Hepatic stellate cell (primary cell): Measurements from ENCODE around the gene GPR35.

Experiments used
- DNase-seq: peaks from one replicate; pipeline ENCODE4 v3.0.0; 2011; ENCODE audit warnings: low spot score

Gene GPR35

DNA sequence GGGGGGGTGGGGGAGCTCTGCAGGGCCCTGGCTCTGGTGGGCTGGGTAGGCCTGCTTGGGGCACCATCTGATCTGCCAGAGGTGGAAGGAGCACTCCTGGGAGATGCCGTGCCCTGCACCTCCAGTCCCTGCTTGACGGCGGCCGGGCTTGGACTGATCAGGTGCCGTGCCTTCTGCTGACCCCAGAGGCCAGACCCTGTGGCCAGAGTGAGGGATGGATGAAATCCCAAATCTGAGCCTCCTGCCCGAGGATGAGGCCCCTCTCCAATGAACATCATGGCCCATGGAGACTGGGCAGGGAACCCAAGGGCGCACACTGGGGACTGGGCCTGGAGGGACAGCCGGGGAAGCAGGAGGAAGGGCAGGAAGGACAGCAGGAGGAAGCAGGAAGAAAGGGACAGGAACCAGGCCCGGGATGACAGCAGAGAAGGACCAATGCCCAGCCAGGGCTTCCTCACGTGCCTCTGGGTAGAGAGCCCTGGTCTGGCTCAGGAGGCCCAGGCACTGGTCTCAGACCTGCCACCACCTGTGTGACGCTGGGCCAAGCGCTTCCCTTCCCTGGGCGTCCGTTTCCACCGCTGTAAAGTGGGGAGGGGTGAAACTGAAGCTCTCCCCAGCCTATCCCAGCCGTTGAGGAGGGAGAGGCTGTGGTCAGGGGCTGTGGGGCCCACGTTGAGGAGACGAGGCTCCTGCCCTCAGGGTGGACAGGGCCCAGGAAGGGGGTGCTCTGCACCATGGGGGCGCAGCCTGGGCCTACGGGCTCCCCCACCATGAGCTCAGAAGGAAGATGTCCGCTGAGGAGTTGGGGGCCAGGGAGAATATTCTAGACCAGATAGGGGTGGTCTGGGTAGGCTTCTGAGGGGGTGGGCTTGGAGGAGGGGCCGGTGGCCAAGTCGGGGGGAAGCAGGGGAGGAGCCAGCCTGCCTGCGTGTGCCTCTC is 1.0 kb upstream of the GPR35 start:
- no peak for DNase-seq

DNA sequence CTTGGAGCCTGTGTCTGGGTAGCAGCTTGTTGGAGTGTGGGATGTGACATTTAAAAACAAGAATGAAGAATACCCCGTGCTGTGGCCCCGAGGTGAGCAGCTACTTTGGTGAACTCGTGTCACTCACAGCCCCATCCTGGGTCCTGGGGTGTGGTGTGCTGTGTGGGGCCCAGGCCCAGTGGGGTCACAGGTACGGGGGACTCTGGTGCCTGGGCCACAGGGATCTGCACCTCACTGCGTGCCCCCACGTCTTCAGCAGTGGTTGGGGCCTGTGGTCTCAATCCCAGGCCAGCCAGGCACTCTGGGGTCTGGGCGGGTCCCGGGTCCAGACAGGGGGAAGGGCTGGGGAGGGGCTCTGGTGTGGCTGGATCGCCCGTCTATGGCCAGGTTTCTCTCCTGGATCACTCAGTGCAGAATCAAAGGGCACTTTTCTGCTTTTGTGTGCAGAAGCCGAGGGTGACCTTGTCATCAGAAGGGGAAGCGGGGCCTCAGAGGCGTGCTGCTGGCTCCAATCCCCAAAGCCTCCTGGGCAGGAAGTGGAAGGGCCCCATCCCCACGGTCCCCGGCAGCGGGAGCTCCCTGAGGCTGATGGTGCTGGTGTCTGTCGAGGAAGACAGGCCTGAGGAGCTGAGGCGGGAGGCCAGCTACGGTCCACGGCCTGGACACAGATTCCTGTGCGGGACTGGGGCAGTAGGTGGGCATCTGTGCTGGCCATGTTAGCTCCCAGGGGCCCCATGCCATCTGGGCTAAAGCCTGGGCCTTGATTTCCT is 1.4 kb downstream of the GPR35 start:
- DNase-seq = no peak

- DNase-seq = no peak
These were observed 2.6 kb downstream of the GPR35 start for GRCh38 chr2:240627736-240628506.

- no peak for DNase-seq
These were observed 3.2 kb downstream of the GPR35 start for GRCh38 chr2:240628507-240628807.

DNA sequence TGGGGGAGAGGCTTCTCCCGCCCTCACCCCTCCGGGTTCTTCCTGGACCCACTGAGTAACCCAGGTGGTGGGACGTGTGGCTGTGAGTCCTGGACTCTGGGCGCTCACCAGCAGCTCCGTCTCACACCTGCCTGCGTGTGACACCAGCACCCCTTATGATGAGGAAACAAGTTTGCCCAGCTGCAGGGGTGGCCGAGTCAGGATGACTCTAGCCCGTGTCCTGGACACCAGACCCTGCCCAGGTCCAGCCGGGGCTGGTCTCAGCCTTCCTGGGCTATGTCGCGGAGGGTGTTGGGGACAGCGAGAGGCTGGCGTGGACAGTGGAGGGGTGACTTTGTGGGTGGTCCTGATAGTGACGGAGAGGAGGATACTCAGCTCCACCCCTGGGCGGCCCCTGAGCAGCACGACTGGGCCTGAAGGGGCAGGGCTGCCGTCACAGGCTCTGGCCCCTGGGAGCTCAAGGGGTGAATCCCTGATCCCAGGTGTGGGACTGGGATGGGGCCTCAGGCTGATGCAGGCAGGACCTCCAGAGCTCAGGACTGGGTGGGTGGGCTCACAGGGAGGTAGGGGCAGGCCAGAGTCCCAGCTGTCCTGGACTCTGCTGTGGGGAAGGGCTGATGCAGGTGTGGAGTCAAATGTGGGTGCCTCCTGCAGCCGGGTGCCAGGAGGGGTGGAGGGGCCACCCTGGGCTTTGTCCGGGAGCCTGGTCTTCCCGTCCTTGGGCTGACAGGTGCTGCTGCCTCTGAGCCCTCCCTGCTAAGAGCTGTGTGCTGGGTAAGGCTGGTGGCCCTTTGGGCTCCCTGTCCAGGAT is 3.7 kb downstream of the GPR35 start:
- no peak for DNase-seq

DNA sequence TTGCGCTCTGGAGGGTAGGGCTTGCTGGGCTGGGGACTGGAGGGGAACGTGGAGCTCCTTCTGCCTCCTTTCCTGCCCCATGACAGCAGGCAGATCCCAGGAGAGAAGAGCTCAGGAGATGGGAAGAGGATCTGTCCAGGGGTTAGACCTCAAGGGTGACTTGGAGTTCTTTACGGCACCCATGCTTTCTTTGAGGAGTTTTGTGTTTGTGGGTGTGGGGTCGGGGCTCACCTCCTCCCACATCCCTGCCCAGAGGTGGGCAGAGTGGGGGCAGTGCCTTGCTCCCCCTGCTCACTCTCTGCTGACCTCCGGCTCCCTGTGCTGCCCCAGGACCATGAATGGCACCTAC is 4.3 kb downstream of the GPR35 start:
- no peak for DNase-seq

GRCh38 chr2:240629968-240630770 is 4.9 kb downstream of the GPR35 start:
- DNase-seq = no peak

DNA sequence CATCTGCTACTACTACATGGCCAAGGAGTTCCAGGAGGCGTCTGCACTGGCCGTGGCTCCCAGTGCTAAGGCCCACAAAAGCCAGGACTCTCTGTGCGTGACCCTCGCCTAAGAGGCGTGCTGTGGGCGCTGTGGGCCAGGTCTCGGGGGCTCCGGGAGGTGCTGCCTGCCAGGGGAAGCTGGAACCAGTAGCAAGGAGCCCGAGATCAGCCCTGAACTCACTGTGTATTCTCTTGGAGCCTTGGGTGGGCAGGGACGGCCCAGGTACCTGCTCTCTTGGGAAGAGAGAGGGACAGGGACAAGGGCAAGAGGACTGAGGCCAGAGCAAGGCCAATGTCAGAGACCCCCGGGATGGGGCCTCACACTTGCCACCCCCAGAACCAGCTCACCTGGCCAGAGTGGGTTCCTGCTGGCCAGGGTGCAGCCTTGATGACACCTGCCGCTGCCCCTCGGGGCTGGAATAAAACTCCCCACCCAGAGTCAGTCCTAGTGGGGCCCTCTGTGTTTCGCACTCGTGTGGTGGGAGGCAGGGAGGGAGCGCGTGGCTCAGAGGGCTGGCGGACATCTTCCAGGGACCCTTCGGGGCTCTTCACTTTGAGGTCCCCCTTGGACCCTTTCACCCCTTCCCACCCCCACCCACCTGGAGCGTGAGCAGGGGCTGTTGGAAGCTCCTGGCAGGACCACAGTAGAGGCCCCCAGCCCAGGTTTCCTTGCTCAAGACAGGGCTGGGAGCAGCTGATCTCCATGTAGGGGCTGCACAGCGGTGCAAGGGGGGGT is 5.7 kb downstream of the GPR35 start:
- no peak for DNase-seq

- no peak for DNase-seq
These were observed 6.4 kb downstream of the GPR35 start for GRCh38 chr2:240631548-240632305.

- no peak for DNase-seq
These were observed 7.0 kb downstream of the GPR35 start for GRCh38 chr2:240632306-240632721.

DNA sequence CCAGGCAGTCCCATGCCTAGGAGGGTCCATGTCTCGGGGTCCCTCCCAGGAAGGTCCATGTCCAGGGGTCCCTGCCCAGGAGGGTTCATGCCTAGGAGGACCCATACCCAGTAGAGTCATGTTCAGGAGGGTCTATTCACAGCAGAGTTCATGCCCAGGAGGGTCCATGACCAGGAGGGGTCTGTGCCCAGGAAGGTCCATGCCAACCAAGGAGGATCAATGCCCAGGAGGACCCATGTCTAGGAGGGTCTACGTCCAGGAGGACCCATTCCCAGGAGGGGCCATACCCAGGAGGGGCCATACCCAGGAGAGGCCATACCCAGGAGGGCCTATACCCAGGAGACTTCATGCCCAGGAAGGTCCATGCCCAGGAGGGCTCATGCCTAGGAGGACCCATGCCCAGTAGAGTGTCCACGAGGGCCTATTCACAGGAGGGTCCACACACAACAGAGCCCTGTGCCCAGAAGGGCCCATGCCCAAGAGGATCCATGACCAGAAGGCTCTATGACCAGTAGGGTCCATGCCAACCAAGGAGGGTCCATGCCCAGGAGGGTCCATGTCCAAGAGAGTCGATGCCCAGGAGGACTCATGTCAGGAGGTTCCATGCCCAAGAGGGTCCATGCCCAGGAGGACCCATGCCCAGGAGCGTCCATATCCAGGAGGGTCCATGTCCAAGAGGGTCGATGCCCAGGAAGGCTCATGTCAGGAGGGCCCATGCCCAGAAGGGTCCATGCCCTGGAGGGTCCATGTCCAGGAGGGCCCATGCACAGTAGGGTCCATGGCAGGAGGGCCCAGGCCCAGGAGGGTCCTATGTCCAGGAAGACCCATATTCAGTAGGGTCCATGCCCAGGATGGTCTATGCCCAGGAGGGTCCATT is 10.1 kb downstream of the GPR35 start:
- no peak for DNase-seq

DNA sequence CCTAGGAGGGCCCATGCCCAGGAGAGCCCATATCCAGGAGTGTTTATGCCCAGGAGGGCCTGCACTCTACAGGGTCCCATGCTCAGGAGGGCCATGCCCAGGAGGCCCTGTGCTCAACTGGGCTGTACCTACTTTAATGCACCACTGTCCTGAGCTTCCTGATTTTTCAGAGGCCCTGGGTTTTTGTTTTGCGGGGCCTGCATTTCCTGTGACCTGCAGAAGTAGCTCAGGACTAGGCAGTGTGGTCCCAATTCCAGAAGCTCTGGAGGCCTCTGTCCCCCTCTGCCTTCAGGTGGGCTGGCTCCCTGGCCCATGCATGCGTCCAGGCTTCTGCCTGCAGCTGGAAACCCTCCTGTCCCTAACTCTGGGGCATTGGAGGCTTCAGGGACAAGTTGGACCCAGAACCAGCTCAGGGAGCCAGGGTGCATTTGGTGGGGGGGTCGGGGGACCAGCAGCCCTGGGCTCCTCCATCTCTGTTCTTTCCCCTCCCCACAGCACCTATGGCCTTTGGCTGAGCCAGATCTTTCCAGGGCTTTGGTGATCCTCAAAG is 10.8 kb downstream of the GPR35 start:
- DNase-seq = no peak

- DNase-seq = no peak
These were observed 11.4 kb downstream of the GPR35 start for GRCh38 chr2:240636563-240637115.

DNA sequence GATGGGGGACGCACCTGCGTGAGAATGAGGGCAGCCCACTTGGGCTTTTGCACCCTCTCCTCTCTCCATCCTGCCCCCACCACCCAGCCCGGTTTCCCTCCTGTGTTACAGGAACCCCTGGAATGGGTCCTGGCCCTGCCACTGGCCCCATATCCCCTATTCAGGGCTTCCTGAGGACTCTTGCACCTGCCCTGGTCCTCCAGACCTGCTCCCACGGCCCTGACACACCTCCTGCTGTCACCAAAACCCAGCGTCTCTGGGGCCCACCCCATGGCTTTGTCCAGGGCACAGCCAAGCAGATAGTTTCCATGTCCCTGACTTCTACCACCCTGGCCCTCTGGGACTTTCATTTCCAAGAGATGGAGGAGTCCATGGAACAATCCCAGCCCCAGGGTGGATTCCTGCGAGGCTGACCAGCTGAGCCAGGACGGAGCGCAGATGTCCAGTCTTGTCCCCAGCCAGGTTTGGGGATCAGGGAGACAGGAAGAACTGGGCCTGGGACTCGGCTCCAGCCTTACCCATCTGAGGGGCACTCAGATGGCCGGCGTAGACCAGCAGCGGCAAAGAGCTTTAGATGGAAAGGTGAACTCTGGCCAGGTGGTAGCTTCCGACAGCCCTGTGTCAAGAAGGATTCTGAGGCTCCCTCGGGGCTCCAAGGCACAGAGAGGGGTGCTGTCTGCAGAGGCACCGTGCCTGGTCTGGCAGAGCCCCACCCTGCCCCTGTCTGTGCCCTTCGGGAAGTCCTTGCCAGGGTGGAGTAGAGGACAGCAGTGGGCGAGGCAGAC is 12.0 kb downstream of the GPR35 start:
- DNase-seq = no peak

GRCh38 chr2:240637901-240638345 is 12.6 kb downstream of the GPR35 start:
- no peak for DNase-seq

- no peak for DNase-seq
These were observed 13.4 kb downstream of the GPR35 start for GRCh38 chr2:240638512-240639160.
